Hepatocyte (in vitro differentiated cells): ENCODE measurements around the gene GON4L.

Experiments used
- EZH2 ChIP-seq: fragments of 200-600 bp; sonication (generic); IDR thresholded peaks from 2 replicates; pipeline ENCODE4 v1.6.1; 2016; ENCODE audit warnings: antibody characterized with exemption, mild to moderate bottlenecking, borderline replicate concordance
- EZH2phosphoT487 ChIP-seq: fragments of 200-600 bp; sonication (generic); IDR thresholded peaks from one replicate; pipeline ENCODE4 v1.6.1; 2018; ENCODE audit warnings: antibody characterized with exemption, mild to moderate bottlenecking, low read depth, moderate library complexity; ENCODE audit not compliant: unreplicated experiment, severe bottlenecking
- TF ChIP-seq, protein P1 (sequence below): fragments of 200-600 bp; sonication (generic); IDR thresholded peaks from 2 replicates; pipeline ENCODE4 v1.5.1; 2016; ENCODE audit warnings: antibody characterized with exemption, mild to moderate bottlenecking; ENCODE audit not compliant: poor library complexity

DNA sequence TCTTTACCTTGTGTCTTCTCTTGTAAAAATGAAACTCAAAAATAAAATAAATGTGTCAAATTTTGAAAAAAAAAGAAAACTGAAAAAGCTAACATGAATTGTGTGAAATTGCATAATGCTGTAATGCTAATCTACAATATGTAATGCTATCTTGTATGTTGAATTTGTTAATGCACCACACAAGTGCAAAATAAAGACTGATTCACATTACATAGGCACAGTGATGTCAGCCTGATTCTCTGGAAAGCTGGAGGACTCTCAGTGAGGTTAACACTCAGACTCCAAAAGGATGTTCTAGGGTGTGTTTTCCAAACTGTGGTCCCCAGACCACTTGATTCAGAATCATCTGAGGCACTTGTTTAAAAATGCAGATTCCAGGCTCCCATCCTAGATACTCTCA is 28.0 kb upstream of the GON4L start:
- TF ChIP-seq, protein P1, sequence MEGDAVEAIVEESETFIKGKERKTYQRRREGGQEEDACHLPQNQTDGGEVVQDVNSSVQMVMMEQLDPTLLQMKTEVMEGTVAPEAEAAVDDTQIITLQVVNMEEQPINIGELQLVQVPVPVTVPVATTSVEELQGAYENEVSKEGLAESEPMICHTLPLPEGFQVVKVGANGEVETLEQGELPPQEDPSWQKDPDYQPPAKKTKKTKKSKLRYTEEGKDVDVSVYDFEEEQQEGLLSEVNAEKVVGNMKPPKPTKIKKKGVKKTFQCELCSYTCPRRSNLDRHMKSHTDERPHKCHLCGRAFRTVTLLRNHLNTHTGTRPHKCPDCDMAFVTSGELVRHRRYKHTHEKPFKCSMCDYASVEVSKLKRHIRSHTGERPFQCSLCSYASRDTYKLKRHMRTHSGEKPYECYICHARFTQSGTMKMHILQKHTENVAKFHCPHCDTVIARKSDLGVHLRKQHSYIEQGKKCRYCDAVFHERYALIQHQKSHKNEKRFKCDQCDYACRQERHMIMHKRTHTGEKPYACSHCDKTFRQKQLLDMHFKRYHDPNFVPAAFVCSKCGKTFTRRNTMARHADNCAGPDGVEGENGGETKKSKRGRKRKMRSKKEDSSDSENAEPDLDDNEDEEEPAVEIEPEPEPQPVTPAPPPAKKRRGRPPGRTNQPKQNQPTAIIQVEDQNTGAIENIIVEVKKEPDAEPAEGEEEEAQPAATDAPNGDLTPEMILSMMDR = no peak
- TF ChIP-seq EZH2 (no peak), EZH2phosphoT487 (no peak)
